GM18526 (cell line): Measurements from ENCODE around the gene PTPN23.

ENCODE experiments used
- POLR2A ChIP-seq: IDR thresholded peaks from 3 replicates; pipeline ENCODE4 v1.6.1; 2011; ENCODE audit not compliant: insufficient read length; ENCODE audit errors: extremely low read depth

PTPN23 gene

GRCh38 chr3:47421741-47422649 is 41.2 kb downstream of the PTPN23 start:
- TF ChIP-seq POLR2A = no peak

GRCh38 chr3:47422743-47423142 is 41.9 kb downstream of the PTPN23 start:
- TF ChIP-seq POLR2A = no peak

GRCh38 chr3:47423548-47424145 is 42.8 kb downstream of the PTPN23 start:
- no peak for TF ChIP-seq POLR2A

- TF ChIP-seq POLR2A = no peak
These were observed 43.9 kb downstream of the PTPN23 start for GRCh38 chr3:47424434-47425382.

GRCh38 chr3:47425383-47425778 is 44.6 kb downstream of the PTPN23 start:
- no peak for TF ChIP-seq POLR2A

- no peak for TF ChIP-seq POLR2A
These were observed 45.1 kb downstream of the PTPN23 start for GRCh38 chr3:47425959-47426358.

GRCh38 chr3:47427866-47428265 is 47.0 kb downstream of the PTPN23 start:
- TF ChIP-seq POLR2A = no peak

GRCh38 chr3:47428662-47429061 is 47.8 kb downstream of the PTPN23 start:
- TF ChIP-seq POLR2A = no peak

- TF ChIP-seq POLR2A = no peak
These were observed 48.9 kb downstream of the PTPN23 start for GRCh38 chr3:47429476-47430270.

- TF ChIP-seq POLR2A = no peak
These were observed 49.8 kb downstream of the PTPN23 start for GRCh38 chr3:47430606-47431005.

GRCh38 chr3:47431225-47431624 is 50.4 kb downstream of the PTPN23 start:
- no peak for TF ChIP-seq POLR2A

GRCh38 chr3:47432673-47433072 is 51.9 kb downstream of the PTPN23 start:
- TF ChIP-seq POLR2A = no peak

GRCh38 chr3:47433796-47434195 is 53.0 kb downstream of the PTPN23 start:
- TF ChIP-seq POLR2A = no peak

GRCh38 chr3:47434849-47435248 is 54.0 kb downstream of the PTPN23 start:
- TF ChIP-seq POLR2A = no peak

GRCh38 chr3:47436180-47436579 is 55.4 kb downstream of the PTPN23 start:
- TF ChIP-seq POLR2A = no peak
